ENCODE data around the gene ARNT2.
"Not testable (repeated sequence)": the region's sequence is repeated elsewhere in the genome, so short reads cannot be mapped to it uniquely, and the experiment has no call there.

- TF ChIP-seq, protein P1, sequence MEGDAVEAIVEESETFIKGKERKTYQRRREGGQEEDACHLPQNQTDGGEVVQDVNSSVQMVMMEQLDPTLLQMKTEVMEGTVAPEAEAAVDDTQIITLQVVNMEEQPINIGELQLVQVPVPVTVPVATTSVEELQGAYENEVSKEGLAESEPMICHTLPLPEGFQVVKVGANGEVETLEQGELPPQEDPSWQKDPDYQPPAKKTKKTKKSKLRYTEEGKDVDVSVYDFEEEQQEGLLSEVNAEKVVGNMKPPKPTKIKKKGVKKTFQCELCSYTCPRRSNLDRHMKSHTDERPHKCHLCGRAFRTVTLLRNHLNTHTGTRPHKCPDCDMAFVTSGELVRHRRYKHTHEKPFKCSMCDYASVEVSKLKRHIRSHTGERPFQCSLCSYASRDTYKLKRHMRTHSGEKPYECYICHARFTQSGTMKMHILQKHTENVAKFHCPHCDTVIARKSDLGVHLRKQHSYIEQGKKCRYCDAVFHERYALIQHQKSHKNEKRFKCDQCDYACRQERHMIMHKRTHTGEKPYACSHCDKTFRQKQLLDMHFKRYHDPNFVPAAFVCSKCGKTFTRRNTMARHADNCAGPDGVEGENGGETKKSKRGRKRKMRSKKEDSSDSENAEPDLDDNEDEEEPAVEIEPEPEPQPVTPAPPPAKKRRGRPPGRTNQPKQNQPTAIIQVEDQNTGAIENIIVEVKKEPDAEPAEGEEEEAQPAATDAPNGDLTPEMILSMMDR (IDR thresholded peaks at IDR 0.05): not testable (repeated sequence)
- not testable (repeated sequence) for TF ChIP-seq ZFX (IDR thresholded peaks at IDR 0.05; ENCODE audit: borderline replicate concordance)
These were observed 243.2 kb downstream of the ARNT2 start for GRCh38 chr15:80647424-80647823.

Measured in 22Rv1 (cell line).